GM19452 (cell line): ENCODE data around the gene RGP1.
A peak's percentile ranks its signal among the peaks of the same experiment; 100 is the strongest.

Experiments used
- ATAC-seq: cut with Tn5 transposase; IDR thresholded peaks from one replicate; pipeline ENCODE4 v1.9.1; 2021; ENCODE audit not compliant: unreplicated experiment

The RGP1 gene

DNA sequence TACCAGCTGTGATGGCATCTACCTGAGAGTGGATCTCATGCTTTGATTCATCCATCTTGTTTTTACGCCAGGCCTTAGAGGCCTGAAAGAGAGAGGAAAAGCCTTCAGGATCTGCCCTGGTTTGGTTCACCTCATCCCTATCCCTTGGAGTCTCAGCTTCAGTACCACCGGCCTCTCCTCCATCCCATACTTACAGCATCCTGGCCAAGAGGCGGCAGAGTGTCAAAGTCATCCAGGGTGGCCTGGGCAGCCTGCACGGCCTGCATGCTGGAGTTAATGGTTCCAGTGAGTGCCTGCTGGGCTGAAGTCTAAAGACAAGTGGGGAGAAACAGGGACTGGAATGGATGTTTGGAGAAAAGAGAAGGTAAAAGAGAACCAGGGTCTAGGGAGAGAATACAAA, 29.5 kb upstream of the RGP1 start:
- no peak for ATAC-seq

DNA sequence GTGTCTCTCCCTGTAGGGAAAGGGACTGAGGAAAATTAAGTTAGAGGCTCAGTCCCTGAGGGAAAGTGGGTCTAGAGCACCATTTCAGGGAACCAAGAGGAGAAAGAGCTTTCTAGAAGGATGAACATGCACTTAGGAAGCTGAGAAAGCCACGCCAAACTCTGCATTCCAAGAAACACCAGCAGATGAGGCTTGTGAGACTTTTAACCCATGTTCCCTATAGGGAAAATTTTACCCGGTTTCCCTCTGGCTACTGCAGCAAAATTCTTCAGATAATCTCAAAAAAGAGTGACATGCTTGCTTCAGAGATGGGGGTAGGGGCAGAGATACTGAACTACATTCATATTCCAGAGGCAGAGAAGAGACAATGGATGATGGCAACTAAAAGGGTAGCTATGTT, 25.7 kb upstream of the RGP1 start:
- ATAC-seq: no peak

DNA sequence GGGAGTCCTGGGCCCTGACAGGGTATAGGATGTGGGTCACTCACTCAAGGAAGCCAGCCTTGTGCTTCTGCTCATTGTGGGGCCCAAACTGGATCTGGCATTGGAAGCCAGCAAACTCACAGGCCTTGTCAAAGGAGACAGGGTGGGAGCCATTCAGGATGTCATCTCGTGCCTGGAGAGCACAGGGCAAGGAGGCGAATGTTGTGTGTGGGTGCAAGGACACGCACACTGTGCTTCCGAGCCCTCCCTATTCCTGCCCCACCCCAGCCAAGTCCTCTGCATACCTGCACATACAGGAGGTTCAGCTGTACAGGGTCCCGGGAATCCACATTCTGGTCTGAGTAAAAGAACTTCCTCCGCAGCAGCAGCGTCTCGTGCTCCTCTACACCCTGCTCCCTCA, 25.2 kb upstream of the RGP1 start:
- ATAC-seq: no peak

DNA sequence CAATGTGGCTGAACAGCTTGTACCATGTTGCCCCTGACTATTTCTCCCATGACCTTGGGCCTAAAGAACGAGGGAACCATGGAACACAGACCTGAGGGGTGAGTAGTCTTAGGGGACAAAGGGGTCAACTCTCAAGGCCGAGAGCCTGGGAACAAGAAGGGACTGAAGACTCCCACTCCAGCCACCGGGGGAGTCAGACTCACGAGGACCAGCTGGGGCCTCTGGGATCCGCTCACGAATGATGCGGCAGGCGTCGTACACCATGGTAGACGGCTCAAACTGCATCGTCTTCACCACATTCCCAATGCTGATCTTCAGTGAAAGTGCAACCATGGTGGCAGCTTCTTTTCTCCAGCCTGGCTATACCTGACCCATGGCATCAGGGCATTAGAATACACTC, 23.7 kb upstream of the RGP1 start:
- no peak for ATAC-seq

DNA sequence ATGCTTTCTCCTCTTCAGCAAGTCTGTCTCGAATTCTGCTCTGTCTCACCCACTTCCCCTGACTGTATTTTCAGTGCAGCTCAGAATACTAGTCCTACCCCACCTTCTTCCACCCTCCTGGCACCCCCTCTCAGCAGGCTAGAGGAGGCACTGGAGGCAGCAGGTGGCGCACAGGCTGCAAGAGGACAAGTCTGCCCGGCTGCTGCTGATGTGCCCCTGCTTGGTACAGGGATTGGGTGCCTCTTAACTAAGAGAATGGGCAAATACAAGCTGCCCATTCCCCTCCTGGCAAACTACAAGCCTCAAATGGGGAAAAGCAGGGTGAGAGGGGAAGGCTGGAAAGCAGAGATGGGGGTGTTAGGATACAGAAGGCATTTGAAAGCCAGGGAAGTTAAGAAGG, 22.2 kb upstream of the RGP1 start:
- ATAC-seq: no peak

DNA sequence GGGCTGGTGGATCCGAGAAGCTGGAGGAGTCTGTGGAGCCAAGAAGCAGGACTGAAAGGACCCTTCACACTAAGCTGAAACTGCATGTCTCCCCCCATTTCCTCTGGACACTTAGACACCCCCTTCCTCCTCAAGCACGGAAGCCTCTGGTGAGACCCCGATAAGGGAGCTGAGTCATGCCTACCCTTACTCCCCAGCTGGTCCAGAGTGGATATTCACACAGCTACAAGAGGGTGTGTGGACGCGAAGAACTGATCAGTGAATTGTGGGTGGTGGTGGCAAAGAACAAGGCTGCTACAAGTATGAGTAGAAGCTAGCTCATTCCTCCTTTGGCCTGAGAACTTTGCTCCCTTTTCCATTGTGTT, 21.4 kb upstream of the RGP1 start:
- no peak for ATAC-seq

DNA sequence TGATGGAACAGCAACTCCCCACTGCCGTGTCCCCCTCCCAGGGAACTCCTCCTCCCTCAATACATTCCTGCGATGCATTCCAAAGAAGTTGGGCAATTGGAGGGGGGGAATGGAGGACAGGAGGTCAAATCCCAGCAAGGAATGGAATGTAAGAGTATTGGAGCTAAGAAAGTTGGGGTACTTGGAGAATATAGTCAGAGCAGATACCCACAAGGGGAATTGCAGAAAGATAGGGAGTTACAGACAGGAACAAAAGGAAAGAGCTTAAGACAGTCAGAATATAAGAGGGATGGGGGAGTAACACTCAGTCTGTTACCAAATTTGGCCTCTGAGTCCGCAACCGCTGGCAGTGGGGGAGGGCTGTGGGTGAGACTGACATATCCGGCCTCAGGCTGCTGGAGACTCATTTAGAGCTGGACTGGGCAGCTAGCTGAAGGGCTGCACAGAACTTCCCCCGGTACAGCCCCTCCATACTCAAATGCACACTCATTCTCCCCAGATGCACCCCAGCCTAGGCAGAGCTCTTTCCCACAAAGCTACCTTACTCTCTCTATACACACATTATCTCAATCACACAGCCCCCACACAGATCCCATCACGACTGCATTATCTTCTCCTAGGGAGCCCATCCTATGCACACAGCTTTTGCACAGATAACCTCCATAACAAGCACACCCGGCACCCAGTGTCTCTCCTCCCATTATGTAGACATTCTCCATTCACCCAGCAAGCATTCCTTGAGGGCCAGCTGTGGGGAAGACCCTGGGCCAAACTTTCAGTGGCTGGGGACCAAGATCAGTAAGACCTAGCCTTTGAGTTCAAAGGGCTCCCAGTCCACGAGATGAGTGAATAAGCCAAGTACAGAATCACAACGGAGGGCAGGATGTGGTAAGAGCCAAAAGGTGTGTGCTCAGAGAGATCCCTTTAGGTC, 20.8 kb upstream of the RGP1 start:
- no peak for ATAC-seq

DNA sequence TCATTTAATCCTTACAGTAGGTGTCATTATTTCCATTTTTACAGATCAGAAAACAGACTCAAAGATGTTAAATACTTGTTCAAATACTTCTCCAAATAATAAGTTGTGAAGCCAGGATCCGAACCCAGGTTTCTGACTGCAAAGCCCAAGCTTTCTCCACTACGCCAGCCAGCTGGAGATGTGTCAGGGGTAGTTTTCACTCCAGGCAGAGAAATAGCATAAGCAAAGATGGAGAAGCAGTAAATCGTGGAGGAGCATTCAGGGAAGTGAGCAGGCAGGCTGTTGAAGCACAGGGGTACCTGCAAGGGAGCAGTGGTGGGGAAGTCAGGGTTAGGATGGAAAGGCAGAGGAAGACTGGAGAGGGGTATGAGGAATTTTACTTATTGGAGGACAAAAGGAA, 20.0 kb upstream of the RGP1 start:
- ATAC-seq: no peak

DNA sequence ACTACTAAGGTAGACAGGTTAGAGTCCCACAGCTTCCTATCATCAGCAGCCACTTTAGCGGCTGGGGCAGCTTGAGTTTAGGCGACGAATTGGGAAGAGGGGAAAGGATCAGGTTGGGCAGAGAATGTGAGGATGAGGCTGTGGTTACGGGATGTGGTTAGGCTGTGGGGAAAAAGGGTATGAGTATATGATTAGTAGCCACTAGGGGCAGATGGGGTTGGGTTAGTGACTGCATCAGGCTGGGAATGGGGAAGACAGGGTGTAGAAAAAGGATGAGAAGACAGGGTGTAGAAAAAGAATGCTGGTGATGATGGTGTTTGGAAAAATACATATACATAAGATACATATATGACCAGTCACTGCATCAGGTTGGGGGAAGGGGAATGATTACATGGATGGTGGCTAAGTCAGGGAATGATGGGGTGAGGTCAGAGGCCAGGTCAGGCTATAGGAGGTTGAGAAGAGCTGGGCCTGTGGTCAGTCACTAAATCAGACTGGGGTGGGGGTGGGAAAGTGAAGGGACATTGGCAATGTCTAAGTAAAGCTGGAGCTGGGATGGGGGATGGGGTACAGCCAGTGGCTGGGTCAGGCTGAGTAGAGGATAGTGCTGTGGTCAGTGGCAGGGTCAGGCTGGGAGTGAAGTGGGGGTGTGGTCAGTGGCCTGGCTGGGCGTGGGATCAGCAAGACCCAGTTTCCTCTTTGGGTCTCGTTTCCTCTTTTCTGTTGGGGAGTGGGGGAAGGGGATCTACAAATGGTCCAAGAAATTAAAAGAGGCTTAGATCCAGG, 19.2 kb upstream of the RGP1 start:
- ATAC-seq: no peak

DNA sequence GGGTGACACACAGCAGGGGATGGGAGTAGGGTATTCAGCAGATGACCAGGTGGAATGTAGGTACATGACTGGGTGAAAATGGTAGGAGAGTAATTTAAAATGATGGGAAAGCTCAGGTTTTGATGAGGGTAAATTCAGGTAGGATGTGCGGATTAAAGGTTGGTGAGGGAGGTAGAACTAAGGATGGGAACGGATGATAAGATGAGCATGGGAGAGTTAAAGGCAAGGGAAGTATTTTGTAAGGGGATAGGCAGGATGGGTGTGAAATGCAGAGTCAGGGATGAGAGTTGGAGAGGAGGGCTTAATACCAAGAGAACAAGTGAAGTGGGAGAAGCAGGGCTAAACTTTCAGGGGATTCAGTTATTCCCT, 18.6 kb upstream of the RGP1 start:
- no peak for ATAC-seq

DNA sequence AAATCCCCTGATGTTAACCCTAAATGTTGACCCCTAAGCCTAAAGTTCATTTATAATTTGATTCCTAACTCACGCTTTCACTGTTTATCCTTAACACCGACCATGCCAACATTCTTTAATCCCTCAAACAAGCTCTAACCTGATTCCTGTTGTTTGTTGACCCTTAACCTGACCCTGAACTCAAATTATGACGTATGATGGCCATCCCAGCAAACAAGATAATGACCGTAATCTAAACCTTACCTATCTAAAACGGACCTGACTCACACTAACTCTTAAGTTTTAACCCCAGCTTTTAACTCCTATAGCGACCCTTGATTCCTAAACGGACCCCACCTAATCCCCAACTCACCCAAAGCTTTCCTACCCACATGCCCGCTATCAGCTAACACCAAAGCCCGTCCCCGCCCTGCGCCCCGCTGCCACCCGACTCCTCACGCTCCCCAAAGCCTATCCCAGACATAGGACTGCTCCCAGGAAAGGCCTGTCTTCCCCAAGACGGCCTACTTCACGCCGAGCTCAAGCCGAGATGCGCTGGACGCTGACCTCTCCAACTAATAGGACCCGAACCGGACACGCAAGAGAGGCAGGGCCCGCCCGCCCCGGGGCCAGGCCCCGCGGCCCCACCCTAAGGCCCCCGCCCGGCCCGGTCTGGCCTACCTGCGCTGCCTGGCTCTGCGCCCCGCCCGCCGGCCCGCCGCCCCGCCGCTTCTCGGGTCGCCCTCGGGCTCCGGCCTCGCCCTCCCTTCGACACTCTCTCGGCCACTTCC, 17.5 kb upstream of the RGP1 start:
- peak; percentile 0 for ATAC-seq

DNA sequence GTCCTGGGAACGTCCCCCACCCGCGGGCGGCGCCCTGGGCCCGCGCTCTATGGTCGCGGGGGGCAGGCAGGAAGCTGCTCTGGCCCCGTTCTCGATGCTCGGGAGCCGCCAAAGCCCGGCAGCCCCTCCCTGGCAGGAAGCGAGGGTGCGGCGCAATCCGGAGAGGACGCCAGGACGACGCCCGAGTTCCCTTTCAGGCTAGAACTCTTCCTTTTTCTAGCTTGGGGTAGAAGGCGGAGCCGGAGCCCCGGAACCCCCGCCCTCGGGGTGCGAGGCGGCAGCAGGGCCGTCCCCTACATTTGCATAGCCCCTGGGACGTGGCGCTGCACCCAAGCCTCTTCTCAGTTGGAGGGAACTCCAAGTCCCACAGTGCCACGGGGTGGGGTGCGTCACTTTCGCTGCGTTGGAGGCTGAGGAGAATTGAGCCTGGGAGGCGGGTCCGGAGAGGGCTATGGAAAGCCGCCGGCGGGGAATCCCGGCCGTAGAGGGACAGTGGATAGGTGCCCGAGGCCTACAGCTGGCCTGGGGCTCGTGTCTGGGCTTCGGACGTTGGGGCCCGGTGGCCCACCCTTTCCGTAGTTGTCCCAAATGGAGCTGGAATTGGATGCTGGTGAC, 16.8 kb upstream of the RGP1 start, which contains the start of the genes CREB3 and TLN1:
Gene CREB3, plus strand, starts transcription at position 482 of the 615 bp plus-strand sequence. Its CDS starts 107 bp downstream, at position 589.
Gene TLN1, minus strand, starts transcription at position 11 of the 615 bp plus-strand sequence. CDS start 6,501 bp downstream, outside the sequence.
- ATAC-seq: peak; percentile 77

DNA sequence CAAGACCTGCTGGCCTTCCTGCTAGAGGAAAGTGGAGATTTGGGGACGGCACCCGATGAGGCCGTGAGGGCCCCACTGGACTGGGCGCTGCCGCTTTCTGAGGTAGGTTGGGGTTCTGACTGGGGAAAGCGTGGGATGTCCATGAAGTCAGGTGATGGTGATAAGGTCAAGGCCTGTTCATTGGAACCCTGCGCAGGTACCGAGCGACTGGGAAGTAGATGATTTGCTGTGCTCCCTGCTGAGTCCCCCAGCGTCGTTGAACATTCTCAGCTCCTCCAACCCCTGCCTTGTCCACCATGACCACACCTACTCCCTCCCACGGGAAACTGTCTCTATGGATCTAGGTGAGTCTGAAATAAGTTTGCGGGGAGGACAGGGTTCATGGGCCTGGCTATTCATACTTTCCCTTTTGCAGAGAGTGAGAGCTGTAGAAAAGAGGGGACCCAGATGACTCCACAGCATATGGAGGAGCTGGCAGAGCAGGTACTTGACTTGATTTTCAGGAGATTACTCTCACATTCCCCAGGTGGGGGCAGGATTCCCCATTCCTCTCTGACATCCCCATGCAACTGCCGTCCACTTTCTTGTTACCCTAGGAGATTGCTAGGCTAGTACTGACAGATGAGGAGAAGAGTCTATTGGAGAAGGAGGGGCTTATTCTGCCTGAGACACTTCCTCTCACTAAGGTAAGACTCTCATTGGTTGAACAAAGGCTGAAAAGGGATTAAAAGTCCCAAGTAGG, 16.1 kb upstream of the RGP1 start:
- peak; percentile 1 for ATAC-seq

DNA sequence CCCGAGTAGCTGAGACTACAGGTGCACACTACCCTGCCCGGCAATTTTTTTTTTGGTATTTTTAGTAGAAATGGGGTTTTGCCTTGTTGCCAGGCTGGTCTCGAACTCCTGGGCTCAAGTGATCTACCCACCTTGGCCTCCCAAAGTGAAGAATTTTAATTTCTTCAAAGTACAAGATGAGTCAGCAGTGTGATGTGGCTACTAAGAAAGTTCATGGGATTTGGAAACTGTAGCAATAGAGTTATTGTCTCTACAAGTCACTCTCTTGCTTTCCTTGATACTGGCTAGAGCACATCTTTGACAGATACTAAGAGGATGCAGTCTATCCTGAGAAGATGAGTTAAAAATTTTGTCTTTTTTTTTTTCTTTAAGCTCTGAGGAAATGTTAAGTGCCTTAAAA, 15.0 kb upstream of the RGP1 start:
- no peak for ATAC-seq

DNA sequence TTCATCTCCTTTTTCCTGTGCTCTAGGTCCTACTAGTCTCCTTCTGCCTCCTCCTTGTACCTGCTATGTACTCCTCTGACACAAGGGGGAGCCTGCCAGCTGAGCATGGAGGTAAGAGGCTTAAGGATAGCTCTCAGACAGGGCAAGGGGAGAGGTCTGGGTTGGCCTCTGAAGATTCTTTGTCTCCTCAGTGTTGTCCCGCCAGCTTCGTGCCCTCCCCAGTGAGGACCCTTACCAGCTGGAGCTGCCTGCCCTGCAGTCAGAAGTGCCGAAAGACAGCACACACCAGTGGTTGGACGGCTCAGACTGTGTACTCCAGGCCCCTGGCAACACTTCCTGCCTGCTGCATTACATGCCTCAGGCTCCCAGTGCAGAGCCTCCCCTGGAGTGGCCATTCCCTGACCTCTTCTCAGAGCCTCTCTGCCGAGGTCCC, 12.9 kb upstream of the RGP1 start:
- no peak for ATAC-seq

DNA sequence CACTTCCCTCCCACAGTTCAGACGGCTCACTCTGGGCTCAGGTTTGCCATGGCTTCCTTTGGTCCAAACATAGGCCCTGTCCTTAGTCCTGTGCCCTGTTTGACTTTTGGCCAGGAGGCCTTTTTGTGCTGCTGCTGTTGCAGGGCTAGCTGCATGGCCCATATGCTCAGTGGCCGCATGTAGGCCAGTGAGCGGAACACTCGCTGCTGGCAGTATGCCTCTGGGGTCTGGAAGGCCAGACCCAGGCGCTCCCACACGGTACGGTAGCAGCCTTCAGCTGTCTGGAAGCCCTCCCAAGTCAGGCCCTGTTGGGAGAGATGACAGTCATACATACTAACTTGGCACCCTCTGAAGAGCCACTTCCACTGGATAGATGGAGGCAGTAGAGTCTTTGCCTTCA, 11.9 kb upstream of the RGP1 start:
- ATAC-seq: no peak

DNA sequence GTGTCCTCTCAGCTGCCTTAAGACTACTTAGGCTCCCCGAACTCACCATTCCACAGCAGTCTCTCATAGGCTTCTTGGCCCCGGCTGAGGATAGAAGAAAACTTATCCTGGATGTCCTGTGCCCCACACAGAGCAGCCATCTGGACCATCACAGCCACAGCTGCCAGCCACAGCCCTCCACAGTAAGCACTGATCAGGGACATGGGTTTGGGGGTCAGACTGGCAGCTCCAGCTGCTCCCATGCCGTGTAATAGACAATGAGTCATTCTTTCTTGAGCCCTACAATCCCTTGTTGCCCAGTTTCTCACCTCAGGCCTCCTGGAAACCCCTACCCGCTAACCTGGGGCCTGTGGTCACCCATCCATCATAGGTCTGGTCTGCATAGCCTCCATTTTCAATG, 10.9 kb upstream of the RGP1 start:
- ATAC-seq: no peak

DNA sequence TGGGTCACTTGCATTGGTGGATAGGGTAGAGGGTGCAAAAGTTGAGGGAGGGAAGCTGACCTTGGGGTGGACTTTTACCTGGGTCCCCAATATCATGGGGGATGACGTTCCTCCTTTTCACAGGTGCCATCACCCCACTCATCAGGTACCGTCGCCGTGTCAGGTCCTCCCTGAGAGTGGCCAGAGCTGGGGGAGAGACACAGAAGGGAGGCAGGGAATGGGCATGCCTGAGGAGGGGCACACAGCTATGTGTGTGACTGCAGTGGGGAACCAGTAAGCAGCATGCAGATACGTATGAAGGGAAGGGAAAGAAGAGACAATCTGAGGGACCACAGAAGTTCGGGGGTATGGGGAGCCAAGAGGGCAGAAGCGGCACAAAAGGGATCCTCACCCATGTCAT, 10.2 kb upstream of the RGP1 start:
- ATAC-seq: no peak

DNA sequence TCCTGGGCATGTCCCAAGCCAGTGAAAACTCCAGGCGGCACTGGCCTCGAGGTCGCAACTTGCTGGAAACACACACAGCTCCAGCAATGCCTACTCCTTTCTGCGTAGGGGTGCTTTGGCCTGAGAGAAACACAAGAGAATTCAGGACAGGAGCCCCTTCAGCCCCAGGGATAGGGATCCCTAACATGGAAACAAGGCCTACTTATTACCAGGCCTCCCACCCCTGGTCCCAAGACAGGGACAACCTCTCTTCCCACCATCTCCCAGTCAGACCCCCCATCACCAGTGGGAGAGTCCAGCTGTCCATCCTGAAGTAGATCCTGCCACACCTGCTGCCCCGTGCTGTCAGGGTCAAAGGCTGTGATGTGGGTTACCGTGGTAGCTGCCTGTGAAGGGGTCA, 8.8 kb upstream of the RGP1 start:
- ATAC-seq: no peak

DNA sequence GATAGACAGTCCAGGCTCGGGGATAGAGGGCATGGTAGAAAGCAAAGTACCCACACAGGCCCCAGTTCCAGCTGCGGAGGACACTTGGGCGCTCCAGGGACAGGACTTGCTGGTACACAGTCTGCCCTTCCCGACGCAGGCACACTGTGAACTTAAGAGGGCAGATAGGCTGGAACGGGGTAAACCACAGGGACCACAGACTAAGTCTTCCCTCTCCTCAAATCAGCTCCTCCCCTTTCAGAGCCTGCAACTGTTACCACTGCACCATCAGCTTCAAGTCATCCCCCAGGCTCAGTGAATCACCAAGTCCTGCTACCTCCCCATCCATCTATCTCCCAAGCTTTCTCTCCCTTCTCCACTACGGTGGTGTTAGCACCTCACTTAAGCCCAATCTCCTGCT, 7.3 kb upstream of the RGP1 start:
- no peak for ATAC-seq
